Measurements from ENCODE around the gene HOXA9.

Gene HOXA9

DNA sequence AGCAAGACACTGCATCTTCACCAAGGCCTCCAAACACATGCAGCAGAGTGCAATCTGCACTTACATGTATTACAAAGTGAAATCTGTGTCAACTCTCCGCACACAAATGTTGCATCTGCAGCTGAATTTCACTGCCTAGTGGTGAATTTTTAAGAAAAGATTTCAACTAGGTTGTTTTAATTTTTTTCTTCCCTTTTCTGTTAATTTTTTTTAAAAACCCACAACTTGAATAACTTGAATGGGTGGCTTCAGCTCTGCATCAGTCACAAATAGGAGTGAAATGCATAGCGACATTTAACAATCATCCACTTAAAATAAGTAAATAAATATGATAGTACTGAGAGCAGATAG is 28.6 kb upstream of the HOXA9 start:
- DNase-seq (ENCODE audit: extremely low read depth, insufficient read length) = no peak
- TF ChIP-seq, protein P1, sequence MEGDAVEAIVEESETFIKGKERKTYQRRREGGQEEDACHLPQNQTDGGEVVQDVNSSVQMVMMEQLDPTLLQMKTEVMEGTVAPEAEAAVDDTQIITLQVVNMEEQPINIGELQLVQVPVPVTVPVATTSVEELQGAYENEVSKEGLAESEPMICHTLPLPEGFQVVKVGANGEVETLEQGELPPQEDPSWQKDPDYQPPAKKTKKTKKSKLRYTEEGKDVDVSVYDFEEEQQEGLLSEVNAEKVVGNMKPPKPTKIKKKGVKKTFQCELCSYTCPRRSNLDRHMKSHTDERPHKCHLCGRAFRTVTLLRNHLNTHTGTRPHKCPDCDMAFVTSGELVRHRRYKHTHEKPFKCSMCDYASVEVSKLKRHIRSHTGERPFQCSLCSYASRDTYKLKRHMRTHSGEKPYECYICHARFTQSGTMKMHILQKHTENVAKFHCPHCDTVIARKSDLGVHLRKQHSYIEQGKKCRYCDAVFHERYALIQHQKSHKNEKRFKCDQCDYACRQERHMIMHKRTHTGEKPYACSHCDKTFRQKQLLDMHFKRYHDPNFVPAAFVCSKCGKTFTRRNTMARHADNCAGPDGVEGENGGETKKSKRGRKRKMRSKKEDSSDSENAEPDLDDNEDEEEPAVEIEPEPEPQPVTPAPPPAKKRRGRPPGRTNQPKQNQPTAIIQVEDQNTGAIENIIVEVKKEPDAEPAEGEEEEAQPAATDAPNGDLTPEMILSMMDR (IDR thresholded peaks at IDR 0.05; ENCODE audit: insufficient read depth, low read length, poor library complexity, severe bottlenecking) = no peak
- H3K27me3 ChIP-seq (replicated peaks; ENCODE audit: control insufficient read depth, insufficient read depth, low read length) = peaks cover 14% of the 10 kb centered on the region
- no peaks in the 10 kb centered on the region for H3K36me3 ChIP-seq (ENCODE audit: control insufficient read depth, insufficient read depth, low read length)
- no peak overlapping the region for H3K4me3 ChIP-seq (replicated peaks; ENCODE audit: low read depth, low read length)

DNA sequence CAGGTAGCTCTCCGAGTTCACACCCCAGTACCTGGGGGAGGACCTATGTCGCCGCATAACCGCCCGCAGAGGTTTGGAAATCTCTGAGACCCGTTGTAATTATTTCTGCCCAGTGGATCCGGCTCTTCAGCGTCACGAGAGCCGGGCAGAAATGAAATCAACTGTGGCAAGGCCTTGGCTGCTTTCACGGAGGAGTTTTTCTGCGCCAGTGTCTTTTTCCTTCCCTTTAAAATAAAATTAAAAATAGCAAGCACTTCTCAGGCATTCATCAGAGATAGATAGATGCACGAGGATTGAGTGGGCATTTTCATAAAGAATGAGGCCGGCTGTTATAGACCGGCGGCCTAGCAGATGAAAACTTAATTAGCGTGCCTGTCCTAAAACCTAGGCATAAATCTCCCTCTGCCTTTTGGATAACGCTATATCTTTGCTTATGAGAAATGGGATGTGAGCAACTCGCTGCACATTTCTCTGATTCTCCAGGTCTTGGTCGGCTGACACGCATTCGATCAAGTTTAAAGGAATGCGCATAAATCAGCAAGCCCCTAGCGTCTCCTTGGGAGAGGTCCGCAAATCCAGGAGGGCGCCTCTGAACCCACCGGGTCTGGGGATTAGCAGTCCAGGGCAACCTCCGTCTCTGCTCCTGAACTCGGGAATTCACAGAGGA is 28.1 kb upstream of the HOXA9 start:
- H3K36me3 ChIP-seq (ENCODE audit: control insufficient read depth, insufficient read depth, low read length) = no peaks in the 10 kb centered on the region
- no peak overlapping the region for H3K4me3 ChIP-seq (replicated peaks; ENCODE audit: low read depth, low read length)
- peaks cover 12% of the 10 kb centered on the region for H3K27me3 ChIP-seq (replicated peaks; ENCODE audit: control insufficient read depth, insufficient read depth, low read length)
- no peak for DNase-seq (ENCODE audit: extremely low read depth, insufficient read length)
- TF ChIP-seq, protein P1 (IDR thresholded peaks at IDR 0.05; ENCODE audit: insufficient read depth, low read length, poor library complexity, severe bottlenecking) = no peak

GRCh38 chr7:27192546-27193334 is 27.4 kb upstream of the HOXA9 start:
- no peak for DNase-seq (ENCODE audit: extremely low read depth, insufficient read length)

DNA sequence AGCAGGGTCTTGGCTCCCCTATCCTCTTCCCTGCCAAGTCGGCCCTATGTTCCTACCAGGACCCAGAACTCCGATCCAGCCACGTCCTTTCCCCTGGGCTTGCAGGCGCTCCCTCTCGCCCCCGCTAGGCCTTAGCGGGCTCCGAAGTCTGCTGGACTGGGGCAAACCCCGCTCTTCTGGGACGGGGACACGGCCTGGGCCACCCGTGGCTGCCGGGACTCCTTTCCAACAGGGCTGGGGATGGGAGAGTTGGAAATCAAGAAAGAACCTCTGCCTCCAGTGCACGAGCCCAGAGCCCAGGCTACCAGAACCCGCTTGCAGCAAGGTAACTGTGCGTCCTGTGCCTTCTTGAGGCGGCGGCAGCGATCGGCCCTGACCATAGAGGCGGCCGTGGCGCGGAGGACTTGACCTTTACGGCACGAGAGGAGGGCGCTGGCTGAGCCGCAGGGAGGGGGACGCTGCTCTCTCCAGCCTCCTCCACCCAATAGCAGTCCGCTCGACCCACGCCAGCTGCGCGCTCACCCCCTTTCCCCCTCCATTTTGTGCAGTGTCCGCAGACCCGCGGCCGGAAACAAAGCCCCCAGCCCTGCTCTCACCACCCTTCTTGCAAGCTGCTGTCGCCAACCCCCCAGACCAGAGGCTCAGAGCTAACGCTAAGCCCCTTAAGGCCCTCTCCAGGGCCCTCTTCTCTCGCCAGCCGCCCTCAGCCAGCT is 26.7 kb upstream of the HOXA9 start:
- TF ChIP-seq, protein P1 (IDR thresholded peaks at IDR 0.05; ENCODE audit: insufficient read depth, low read length, poor library complexity, severe bottlenecking) = no peak
- H3K4me3 ChIP-seq (replicated peaks; ENCODE audit: low read depth, low read length) = no peak overlapping the region
- no peaks in the 10 kb centered on the region for H3K36me3 ChIP-seq (ENCODE audit: control insufficient read depth, insufficient read depth, low read length)
- peaks cover 10% of the 10 kb centered on the region for H3K27me3 ChIP-seq (replicated peaks; ENCODE audit: control insufficient read depth, insufficient read depth, low read length)
- DNase-seq (ENCODE audit: extremely low read depth, insufficient read length) = no peak

More at GRCh38 chr7:27192546-27193334, 27.4 kb upstream of the HOXA9 start:
- Histone ChIP-seq H3K36me3 (ENCODE audit: control insufficient read depth, insufficient read depth, low read length) (no peaks in the 10 kb centered on the region), H3K27me3 (replicated peaks; ENCODE audit: control insufficient read depth, insufficient read depth, low read length) (peaks cover 10% of the 10 kb centered on the region), H3K4me3 (replicated peaks; ENCODE audit: low read depth, low read length) (peak overlapping the region; percentile 23)
- TF ChIP-seq, protein P1 (IDR thresholded peaks at IDR 0.05; ENCODE audit: insufficient read depth, low read length, poor library complexity, severe bottlenecking) = no peak

DNA sequence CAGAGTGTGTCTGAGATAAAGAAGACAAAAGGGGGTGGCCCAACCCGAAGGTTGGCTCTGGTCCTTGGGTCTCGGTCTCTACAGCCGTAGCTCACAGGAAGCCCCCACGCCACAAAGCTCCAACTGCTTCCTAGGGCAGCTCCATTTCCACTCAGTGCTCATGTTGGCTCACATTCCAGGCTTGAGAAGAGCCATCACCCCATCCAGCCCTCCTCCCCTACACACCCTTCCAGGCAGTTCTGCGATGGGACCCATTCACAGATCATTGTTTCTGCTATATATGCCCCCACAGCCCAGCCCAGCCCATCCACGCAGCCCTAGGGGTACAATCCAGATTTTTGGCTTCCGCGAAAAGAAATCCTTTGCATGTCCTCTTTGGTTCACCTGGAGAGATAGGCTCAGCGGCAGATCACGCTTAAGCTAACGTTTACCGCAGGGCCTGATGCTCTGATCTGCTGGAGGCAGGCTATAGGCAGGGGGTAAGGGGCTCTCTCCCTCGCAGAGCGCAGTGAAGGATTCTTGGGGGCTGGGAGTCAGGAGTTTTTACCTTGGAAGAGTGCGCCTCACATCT is 25.9 kb upstream of the HOXA9 start:
- Histone ChIP-seq H3K4me3 (replicated peaks; ENCODE audit: low read depth, low read length) (no peak overlapping the region), H3K36me3 (ENCODE audit: control insufficient read depth, insufficient read depth, low read length) (no peaks in the 10 kb centered on the region), H3K27me3 (replicated peaks; ENCODE audit: control insufficient read depth, insufficient read depth, low read length) (peaks cover 12% of the 10 kb centered on the region)
- TF ChIP-seq, protein P1 (IDR thresholded peaks at IDR 0.05; ENCODE audit: insufficient read depth, low read length, poor library complexity, severe bottlenecking) = no peak
- no peak for DNase-seq (ENCODE audit: extremely low read depth, insufficient read length)

All from GM06990 (cell line).